Activated CD4-positive, CD25-positive, alpha-beta regulatory T cell (primary cell): ENCODE measurements around the gene TBC1D2B.

ENCODE experiments used
- DNase-seq, 4 experiments: peaks; one replicate each; lab custom pipeline; 2025; lab: John Stamatoyannopoulos, UW

TBC1D2B gene

GRCh38 chr15:78097667-78098066, 20.2 kb upstream of the TBC1D2B start:
- no peak for DNase-seq

DNA sequence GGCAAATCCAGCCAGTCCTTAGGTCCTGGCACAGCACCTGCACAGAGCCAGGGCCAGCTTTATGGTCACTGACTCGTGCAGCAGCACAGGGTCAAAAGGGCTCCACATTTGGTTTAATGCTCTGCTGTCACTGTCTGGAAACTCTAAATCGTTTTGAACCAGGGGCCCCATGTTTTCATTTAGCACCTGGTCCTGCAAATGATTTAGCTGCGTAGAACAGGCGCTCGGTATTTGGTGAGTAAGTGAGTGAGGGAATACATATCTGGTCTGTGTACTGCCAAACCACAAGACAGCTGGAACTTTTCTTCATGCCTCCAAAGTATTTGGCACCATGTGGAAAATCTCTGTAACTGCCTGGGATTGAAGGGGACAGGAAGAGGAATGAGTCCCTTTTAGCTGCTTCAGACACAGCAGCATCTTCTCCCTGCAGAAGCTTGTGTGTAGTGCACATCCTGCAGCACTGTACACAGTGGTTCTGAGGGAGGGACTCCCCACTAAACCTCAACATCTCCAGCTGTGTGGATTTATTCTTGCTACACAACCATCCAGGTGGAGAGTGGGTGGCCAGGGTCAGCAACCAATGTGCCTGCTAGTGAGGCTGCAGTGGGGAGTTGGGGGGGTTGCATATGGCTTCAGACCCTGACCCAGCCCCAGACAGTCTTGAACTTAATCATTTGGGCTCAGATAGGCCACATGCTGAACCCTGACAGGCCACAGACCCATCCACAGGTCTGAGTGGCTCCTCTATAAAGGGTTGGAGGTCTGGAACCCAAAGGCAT, 15.9 kb upstream of the TBC1D2B start:
- DNase-seq = no peak

GRCh38 chr15:78092261-78093041, 14.9 kb upstream of the TBC1D2B start, which contains the start of gene SH2D7:
TSS of gene SH2D7 (plus strand) at chr15:78092561. CDS start at chr15:78092585, 24 bp downstream.
- DNase-seq = no peak

GRCh38 chr15:78090422-78091063, 13.0 kb upstream of the TBC1D2B start:
- no peak for DNase-seq

DNA sequence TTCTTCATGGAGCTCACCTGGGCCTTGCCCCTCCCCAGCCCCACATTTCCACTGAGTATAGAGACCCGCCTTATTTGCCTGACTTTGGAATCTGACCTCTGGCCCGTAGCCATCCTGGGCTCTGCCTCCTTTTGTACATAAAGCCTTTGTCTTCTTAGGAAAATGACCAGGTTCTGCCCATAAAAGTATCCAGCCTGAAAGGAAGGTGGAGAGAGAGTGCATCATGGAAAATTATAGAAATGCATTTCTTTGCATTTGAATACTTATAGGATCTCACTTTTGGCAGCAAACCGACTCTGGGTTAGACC, 11.2 kb upstream of the TBC1D2B start:
- no peak for DNase-seq

GRCh38 chr15:78087951-78088772, 10.7 kb upstream of the TBC1D2B start:
- no peak for DNase-seq

DNA sequence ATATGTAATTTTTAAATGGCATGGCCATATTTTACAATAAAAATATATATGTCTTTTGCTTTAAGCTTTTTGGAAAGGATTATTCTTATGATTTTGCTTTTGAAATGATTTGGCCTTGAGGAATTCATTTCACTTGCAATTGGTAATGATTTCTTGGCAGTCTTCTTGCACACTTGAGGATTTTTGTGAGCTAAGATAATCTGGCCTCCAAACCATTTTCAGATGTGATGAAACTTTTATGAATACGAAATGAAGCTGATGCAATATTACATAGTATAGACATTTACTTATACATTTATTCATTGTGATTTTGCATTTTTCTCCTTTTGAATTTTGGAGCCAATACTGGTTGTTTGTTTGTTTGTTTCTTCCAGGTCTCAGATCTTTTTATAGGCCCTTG, 8.4 kb upstream of the TBC1D2B start:
- no peak for DNase-seq

- no peak for DNase-seq
These were observed 6.9 kb upstream of the TBC1D2B start for GRCh38 chr15:78084449-78084750.

DNA sequence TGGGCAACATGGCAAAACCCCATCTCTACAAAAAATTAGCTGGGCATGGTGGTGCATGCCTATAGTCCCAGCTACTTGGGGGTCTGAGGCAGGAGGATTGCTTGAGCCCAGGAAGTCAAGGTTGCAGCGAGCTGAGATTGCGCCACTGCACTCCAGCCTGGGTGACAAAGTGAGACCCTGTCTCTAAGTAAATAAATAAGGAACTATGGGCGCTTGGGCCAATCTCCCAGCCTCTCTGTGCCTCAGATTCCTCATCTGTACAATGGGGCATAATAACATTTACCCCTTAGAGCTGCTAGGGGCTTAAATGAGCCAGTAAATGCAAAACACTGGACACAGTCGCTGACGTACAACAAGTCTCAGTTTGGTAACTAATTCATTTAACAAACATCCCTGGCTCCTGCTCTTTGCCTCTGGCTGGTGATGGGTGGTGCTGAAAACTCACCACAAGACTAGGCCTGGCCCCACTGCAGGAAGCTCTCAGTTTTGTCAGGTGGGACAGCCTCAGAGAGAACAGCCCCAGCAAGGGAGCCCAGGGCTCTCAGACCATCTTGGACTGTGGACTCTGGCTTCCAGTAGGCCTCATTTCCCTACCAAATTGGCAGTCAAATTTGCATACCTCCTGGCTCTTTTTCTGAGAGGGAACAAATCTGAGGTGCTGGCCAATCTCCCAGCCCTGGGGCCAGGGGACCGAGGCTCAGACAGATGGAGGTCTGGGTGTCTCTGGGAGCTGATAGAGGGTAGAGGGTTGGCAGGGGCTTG, 6.4 kb upstream of the TBC1D2B start:
- DNase-seq = no peak

GRCh38 chr15:78083186-78083585, 5.7 kb upstream of the TBC1D2B start:
- DNase-seq = no peak

DNA sequence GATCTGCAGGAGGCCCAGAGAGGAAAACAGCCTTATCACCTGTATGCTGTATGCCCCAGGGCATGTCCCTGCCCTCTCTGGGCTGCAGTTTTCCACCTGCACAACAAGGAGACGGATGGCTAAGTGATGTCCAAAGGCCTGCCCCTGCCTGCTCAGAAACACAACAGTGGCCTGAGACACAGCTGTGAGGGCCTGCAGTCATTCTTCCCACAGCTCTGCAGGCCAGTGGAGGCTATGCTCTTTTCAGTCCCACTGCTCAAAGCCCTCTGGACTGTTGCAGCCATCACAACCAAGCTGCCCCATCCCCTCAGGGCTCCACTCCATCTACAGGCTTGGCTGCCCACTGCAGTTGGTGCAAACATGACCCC, 5.2 kb upstream of the TBC1D2B start:
- no peak for DNase-seq

DNA sequence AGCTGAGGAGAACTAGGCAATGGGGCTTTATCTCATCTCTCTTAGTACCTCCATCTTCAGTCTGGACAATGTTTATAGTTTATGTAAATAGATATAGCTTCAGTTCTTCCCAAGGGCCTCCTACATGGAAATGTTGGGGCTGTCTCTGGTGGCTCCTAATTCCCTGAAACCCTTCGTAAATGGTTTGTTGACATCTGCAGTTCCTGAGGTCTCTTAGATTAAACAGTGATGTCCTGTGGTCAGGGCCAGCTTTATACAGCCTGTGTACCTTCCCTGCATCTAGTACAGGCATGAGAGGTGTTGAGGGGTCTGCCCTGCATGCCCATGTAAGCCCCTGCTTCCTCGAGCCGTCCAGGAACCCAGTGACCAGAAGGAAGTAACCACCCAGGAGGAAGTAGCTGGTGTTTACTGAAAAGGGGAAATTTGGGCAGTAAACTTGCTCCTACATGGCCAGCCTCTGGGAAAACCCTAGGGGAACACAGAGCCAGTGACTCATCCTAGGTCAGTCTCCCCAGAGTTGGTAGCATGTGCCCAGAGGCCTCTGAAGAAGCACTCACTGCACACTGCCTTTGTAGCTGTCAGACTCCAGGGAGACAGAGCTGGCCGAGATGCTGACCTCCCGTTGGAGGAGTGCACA, 4.7 kb upstream of the TBC1D2B start:
- DNase-seq = no peak

GRCh38 chr15:78080088-78080460, 2.6 kb upstream of the TBC1D2B start:
- DNase-seq = no peak

DNA sequence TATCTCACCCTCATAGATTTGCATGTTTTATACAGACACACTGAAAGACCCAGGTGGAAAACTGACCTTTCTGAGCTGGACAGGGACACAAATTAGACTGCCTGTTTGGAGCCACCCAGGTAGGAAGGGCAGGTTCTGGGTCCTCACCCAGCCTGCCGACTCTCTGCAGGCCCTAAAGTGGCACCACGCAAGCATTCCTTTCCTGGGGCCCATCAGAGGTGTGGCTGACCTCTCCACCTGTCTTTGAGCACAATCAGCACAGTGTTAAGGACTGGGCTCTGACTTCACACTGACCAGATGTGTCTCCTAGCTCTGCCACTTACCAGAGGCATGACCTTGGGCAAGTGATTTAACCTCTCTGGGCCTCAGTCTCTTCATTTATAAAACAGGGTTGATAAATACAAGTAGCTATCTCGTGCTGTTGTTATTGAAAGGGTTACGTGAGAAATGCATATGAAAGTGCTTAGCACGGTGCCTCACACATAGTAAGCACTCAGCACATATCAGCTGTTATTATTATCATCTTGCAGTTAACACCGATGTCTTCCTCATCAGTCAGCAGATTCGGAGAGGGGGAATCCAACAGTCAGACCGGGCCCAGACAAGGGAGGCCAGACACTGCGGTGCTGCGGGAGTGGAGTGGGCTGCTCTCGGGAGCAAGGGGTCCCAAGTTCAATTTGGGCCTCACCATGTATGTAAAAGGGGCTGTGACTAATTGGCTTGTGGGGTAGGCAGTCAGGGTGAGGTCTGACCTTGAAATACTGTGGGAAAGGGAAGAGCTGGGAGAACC, 2.0 kb upstream of the TBC1D2B start:
- no peak for DNase-seq

DNA sequence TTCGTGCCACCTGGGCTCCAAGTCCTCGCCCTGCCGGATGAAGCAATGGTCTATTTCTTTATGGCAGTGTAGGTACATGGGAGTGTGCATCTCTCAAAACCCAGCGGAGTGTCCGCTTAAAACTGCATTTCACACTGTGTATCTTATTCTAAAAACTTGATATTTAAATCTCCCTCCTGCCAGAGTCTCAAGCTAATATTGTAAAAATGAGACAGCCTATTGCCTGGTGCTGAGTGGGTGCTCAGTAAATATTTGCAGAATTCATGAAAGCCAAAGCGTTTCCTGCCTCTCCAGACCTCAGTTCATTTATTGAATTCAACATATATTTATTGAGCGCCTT, 330 bp upstream of the TBC1D2B start:
- no peak for DNase-seq

- no peak for DNase-seq
These were observed 1.1 kb downstream of the TBC1D2B start for GRCh38 chr15:78076231-78077052.

DNA sequence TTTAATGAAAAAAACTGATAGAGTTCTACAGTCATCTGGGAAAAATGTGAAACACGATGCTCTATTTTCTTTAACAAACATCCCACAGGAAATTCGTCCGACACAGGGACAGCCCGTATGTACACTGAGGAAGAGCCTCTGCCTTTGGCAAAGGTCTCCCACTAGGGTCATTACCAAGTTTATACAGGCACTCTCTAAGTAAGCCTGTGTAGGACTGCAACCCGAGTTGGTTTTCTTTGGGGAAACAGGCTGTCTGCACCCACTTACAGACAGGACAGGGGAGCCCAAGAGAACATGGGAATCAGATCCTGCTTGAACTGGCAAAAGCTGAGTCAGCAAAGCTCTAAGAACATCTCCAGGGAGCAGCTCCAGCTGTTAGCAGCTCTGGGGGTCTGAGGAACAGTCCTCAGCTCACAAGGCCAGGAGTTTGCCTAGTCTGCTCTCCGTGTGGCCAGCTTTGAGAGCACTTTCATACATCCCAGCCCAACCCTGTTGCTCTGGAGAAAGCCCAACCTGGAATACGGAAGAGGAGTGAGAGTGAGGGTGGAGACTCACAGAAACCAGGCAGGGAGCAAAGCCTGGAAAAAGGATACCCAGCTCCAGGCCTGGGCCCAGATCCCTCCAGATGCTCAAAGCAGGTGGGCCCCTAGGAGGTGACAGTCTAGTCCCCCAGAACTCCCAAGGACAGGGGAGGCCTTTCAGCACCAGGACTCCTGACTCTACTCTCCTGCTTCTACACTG, 1.9 kb downstream of the TBC1D2B start:
- no peak for DNase-seq

DNA sequence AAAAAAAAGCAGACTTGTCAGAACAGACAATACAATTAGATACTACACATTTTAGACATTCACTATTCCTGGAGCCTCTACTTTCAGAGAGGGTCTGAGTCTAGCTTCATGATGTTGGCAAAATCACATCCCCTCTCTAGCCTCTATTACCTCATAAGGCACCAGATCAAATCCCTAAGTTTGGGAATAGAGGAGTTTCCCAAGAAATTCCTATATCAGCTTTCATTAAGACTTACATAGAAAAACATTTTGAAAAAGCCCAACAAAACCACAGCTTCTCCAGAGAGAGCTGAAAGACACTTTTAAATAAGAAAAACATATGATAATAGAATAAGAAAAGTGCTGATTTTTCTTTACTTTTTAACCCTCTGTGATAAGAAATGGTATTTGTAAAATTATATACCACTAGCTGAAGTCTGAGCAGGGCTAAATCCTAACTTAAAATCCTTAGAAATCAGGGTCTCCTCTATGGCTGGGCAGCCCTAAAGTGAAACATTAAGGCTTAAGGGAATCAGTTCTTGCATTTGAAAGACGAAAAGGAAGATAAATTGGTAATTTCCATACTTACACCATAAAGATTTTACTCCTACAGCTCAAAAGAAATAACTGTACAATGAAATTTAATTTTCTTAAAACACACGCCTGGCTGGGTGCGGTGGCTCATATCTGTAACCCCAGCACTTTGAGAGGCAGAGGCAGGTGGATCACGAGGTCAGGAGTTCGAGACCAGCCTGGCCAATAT, 4.3 kb downstream of the TBC1D2B start:
- DNase-seq = no peak
